Neutrophil (primary cell): ENCODE data around the gene DISC1.
"Not testable (repeated sequence)": the region's sequence is repeated elsewhere in the genome, so short reads cannot be mapped to it uniquely, and the experiment has no call there.

Source experiments
- H3K27ac ChIP-seq: fragments of 200-600 bp; sonication (generic); 2 replicates; pipeline ENCODE4 v1.5.1; 2016; ENCODE audit warnings: mild to moderate bottlenecking, moderate library complexity
- H3K27me3 ChIP-seq: fragments of 200-600 bp; sonication (generic); 2 replicates; pipeline ENCODE4 v1.6.0; 2016; ENCODE audit warnings: mild to moderate bottlenecking
- H3K36me3 ChIP-seq: fragments of 200-600 bp; sonication (generic); 2 replicates; pipeline ENCODE4 v1.5.1; 2017
- H3K4me1 ChIP-seq, 2 experiments: fragments of 200-600 bp in 1 of 2; sonication (generic) in 1 of 2; 1 replicate in 1 of 2; 2 replicates in 1 of 2; pipeline versions ENCODE4 v1.5.1 to v1.6.1; 2013 to 2016; ENCODE audit warnings: low read depth in 1 of 2, low read length in 1 of 2, mild to moderate bottlenecking in 1 of 2, moderate library complexity in 1 of 2; ENCODE audit not compliant: control insufficient read depth in 1 of 2, insufficient read depth in 1 of 2
- H3K4me3 ChIP-seq, 2 experiments: fragments of 200-600 bp in 1 of 2; sonication (generic) in 1 of 2; 1 replicate in 1 of 2; 2 replicates in 1 of 2; pipeline ENCODE4 v1.5.1; 2013 to 2016; ENCODE audit warnings: low read depth in 1 of 2, low read length in 1 of 2, mild to moderate bottlenecking in 1 of 2, moderate library complexity in 1 of 2
- H3K9me3 ChIP-seq: fragments of 200-600 bp; sonication (generic); 2 replicates; pipeline ENCODE4 v1.5.1; 2016
- CTCF ChIP-seq: fragments of 200-600 bp; sonication (generic); IDR thresholded peaks from 2 replicates; pipeline ENCODE4 v1.5.1; 2016; ENCODE audit warnings: antibody characterized with exemption

DISC1 gene

GRCh38 chr1:231665726-231666125 is 39.1 kb downstream of the DISC1 start:
- Histone ChIP-seq H3K9me3 (no peaks in the 10 kb centered on the region), H3K27me3 (no peaks in the 10 kb centered on the region)

GRCh38 chr1:231666220-231666936 is 39.8 kb downstream of the DISC1 start:
- Histone ChIP-seq H3K4me1 (peaks cover 18 to 21% of the 10 kb centered on the region in 2 experiments), H3K4me3 (no peak overlapping the region), H3K27ac (peak overlapping the region; percentile 16), H3K27me3 (no peaks in the 10 kb centered on the region), H3K36me3 (no peaks in the 10 kb centered on the region), H3K9me3 (no peaks in the 10 kb centered on the region)
- no peak for TF ChIP-seq CTCF

More at GRCh38 chr1:231665726-231666125, 39.1 kb downstream of the DISC1 start:
- Histone ChIP-seq H3K27ac (no peak overlapping the region), H3K4me3 (no peak overlapping the region), H3K36me3 (no peaks in the 10 kb centered on the region), H3K4me1 (peaks cover 18 to 21% of the 10 kb centered on the region in 2 experiments)
- TF ChIP-seq CTCF, result no peak

GRCh38 chr1:231666937-231667608 is 40.5 kb downstream of the DISC1 start:
- peak overlapping the region; percentile 16 for H3K27ac ChIP-seq
- H3K4me1 ChIP-seq, result peaks cover 18 to 21% of the 10 kb centered on the region in 2 experiments
- H3K27me3 ChIP-seq, result no peaks in the 10 kb centered on the region
- TF ChIP-seq CTCF, result no peak
- no peak overlapping the region for H3K4me3 ChIP-seq
- no peaks in the 10 kb centered on the region for H3K36me3 ChIP-seq
- H3K9me3 ChIP-seq, result no peaks in the 10 kb centered on the region

- Histone ChIP-seq H3K36me3 (no peaks in the 10 kb centered on the region), H3K27me3 (no peaks in the 10 kb centered on the region), H3K9me3 (no peaks in the 10 kb centered on the region), H3K27ac (no peak overlapping the region), H3K4me3 (no peak overlapping the region), H3K4me1 (peaks cover 14 to 17% of the 10 kb centered on the region in 2 experiments)
- no peak for TF ChIP-seq CTCF
Measured at GRCh38 chr1:231667896-231668506, 41.4 kb downstream of the DISC1 start.

GRCh38 chr1:231668826-231669225 is 42.2 kb downstream of the DISC1 start:
- H3K36me3 ChIP-seq, result no peaks in the 10 kb centered on the region
- no peaks in the 10 kb centered on the region for H3K27me3 ChIP-seq
- no peak overlapping the region for H3K27ac ChIP-seq
- no peaks in the 10 kb centered on the region for H3K9me3 ChIP-seq
- no peak for TF ChIP-seq CTCF
- H3K4me3 ChIP-seq, result no peak overlapping the region
- peaks cover 5 to 9% of the 10 kb centered on the region in 2 experiments for H3K4me1 ChIP-seq

- H3K4me3 ChIP-seq, H3K27ac ChIP-seq, H3K36me3 ChIP-seq, H3K27me3 ChIP-seq, H3K9me3 ChIP-seq, H3K4me1 ChIP-seq: not testable (repeated sequence)
Measured at GRCh38 chr1:231669864-231670621, 43.5 kb downstream of the DISC1 start.
